Hepatocyte (in vitro differentiated cells): ENCODE measurements around the gene ATXN7L1. TPM values are rescaled to one million over a fixed set of nuclear protein-coding genes. Genes with fewer than 3 reads are reported as not detected.

Experiments used
- DNase-seq: peaks from one replicate; pipeline ENCODE4 v3.0.0-alpha.2; 2016; ENCODE audit warnings: low spot score
- H2AFZ ChIP-seq: fragments of 200-600 bp; sonication (generic); 2 replicates; pipeline ENCODE4 v1.6.0; 2016; ENCODE audit warnings: antibody characterized with exemption, mild to moderate bottlenecking
- H3K27ac ChIP-seq: fragments of 200-600 bp; sonication (generic); 2 replicates; pipeline ENCODE4 v1.5.1; 2016; ENCODE audit warnings: mild to moderate bottlenecking
- H3K27me3 ChIP-seq: fragments of 200-600 bp; sonication (generic); 2 replicates; pipeline ENCODE4 v1.6.1; 2016
- H3K36me3 ChIP-seq: fragments of 200-600 bp; sonication (generic); replicated peaks from 2 replicates; pipeline ENCODE4 v1.5.1; 2016; ENCODE audit warnings: low read depth; ENCODE audit not compliant: insufficient read depth
- H3K4me1 ChIP-seq: fragments of 200-600 bp; sonication (generic); 2 replicates; pipeline ENCODE4 v1.5.1; 2016; ENCODE audit warnings: mild to moderate bottlenecking, moderate library complexity; ENCODE audit not compliant: insufficient read depth
- H3K4me2 ChIP-seq: fragments of 200-600 bp; sonication (generic); 2 replicates; pipeline ENCODE4 v1.6.0; 2016
- H3K4me3 ChIP-seq: fragments of 200-600 bp; sonication (generic); 2 replicates; pipeline ENCODE4 v1.5.1; 2016; ENCODE audit warnings: mild to moderate bottlenecking
- H3K79me2 ChIP-seq: fragments of 200-600 bp; sonication (generic); 2 replicates; pipeline ENCODE4 v1.6.0; 2017; ENCODE audit warnings: mild to moderate bottlenecking
- H3K9me2 ChIP-seq: fragments of 200-600 bp; sonication (generic); replicated peaks from 2 replicates; pipeline ENCODE4 v1.6.0; 2017; ENCODE audit warnings: mild to moderate bottlenecking; ENCODE audit not compliant: insufficient read depth
- H3K9me3 ChIP-seq: fragments of 200-600 bp; sonication (generic); 2 replicates; pipeline ENCODE4 v1.5.1; 2016; ENCODE audit warnings: low read depth, mild to moderate bottlenecking
- H4K20me1 ChIP-seq: fragments of 200-600 bp; sonication (generic); 2 replicates; pipeline ENCODE4 v1.6.0; 2016; ENCODE audit warnings: mild to moderate bottlenecking; ENCODE audit not compliant: insufficient read depth, poor library complexity, severe bottlenecking
- EZH2 ChIP-seq: fragments of 200-600 bp; sonication (generic); IDR thresholded peaks from 2 replicates; pipeline ENCODE4 v1.6.1; 2016; ENCODE audit warnings: antibody characterized with exemption, mild to moderate bottlenecking, borderline replicate concordance
- EZH2phosphoT487 ChIP-seq: fragments of 200-600 bp; sonication (generic); IDR thresholded peaks from one replicate; pipeline ENCODE4 v1.6.1; 2018; ENCODE audit warnings: antibody characterized with exemption, mild to moderate bottlenecking, low read depth, moderate library complexity; ENCODE audit not compliant: unreplicated experiment, severe bottlenecking
- whole genome bisulfite sequencing: methylation state at CpG from one replicate; pipeline ENCODE4 v1.1.6; 2016; ENCODE audit warnings: low lambda C conversion rate; ENCODE audit errors: missing lambda C conversion rate; 5-methylcytosine and 5-hydroxymethylcytosine counted together
- polyA plus RNA-seq: library from polyadenylated mRNA; unstranded; fragments of >200 nt; fragmentation: Nextera tagmentation; extraction: Ambion mirVana; gene quantifications from 2 replicates; pipeline ENCODE4 v1.2.1, GENCODE V29; 2016
- total RNA-seq: library from RNA; depleted of rRNA; stranded (reverse); fragments of >200 nt; gene quantifications from 2 replicates; pipeline ENCODE4 v1.2.3, GENCODE V29; 2014
- TF ChIP-seq, protein P1 (sequence below): fragments of 200-600 bp; sonication (generic); IDR thresholded peaks from 2 replicates; pipeline ENCODE4 v1.5.1; 2016; ENCODE audit warnings: antibody characterized with exemption, mild to moderate bottlenecking; ENCODE audit not compliant: poor library complexity

ATXN7L1 gene
- total and polyA plus RNA-seq, 2 experiments from 2014 or later: 8.9 to 9.3 TPM

- 97% methylated on average over 2 of the region's 2 CpGs for WGBS
- DNase-seq: no peak
Measured at GRCh38 chr7:105917659-105918058, 41.3 kb upstream of the ATXN7L1 start.

GRCh38 chr7:105916603-105917002 lies 40.2 kb upstream of the ATXN7L1 start:
- H3K36me3 ChIP-seq: no peaks in the 10 kb centered on the region
- H3K27ac ChIP-seq: no peak overlapping the region
- DNase-seq: no peak
- no peaks in the 10 kb centered on the region for H3K9me3 ChIP-seq
- WGBS: 94% methylated on average over 1 of the region's 1 CpG
- H3K79me2 ChIP-seq: no peaks in the 10 kb centered on the region
- H3K9me2 ChIP-seq: no peaks in the 10 kb centered on the region
- no peaks in the 10 kb centered on the region for H3K4me1 ChIP-seq
- H4K20me1 ChIP-seq: no peaks in the 10 kb centered on the region
- H3K4me2 ChIP-seq: no peak overlapping the region
- no peaks in the 10 kb centered on the region for H3K27me3 ChIP-seq
- H3K4me3 ChIP-seq: no peak overlapping the region
- TF ChIP-seq EZH2phosphoT487 (no peak), EZH2 (no peak)
- TF ChIP-seq, protein P1, sequence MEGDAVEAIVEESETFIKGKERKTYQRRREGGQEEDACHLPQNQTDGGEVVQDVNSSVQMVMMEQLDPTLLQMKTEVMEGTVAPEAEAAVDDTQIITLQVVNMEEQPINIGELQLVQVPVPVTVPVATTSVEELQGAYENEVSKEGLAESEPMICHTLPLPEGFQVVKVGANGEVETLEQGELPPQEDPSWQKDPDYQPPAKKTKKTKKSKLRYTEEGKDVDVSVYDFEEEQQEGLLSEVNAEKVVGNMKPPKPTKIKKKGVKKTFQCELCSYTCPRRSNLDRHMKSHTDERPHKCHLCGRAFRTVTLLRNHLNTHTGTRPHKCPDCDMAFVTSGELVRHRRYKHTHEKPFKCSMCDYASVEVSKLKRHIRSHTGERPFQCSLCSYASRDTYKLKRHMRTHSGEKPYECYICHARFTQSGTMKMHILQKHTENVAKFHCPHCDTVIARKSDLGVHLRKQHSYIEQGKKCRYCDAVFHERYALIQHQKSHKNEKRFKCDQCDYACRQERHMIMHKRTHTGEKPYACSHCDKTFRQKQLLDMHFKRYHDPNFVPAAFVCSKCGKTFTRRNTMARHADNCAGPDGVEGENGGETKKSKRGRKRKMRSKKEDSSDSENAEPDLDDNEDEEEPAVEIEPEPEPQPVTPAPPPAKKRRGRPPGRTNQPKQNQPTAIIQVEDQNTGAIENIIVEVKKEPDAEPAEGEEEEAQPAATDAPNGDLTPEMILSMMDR: no peak
- H2AFZ ChIP-seq: no peak overlapping the region

More at GRCh38 chr7:105917659-105918058, 41.3 kb upstream of the ATXN7L1 start:
- Histone ChIP-seq H3K9me2 (no peaks in the 10 kb centered on the region), H3K4me1 (no peaks in the 10 kb centered on the region), H3K27ac (no peak overlapping the region), H3K36me3 (no peaks in the 10 kb centered on the region), H4K20me1 (no peaks in the 10 kb centered on the region), H2AFZ (no peak overlapping the region), H3K4me3 (no peak overlapping the region), H3K4me2 (no peak overlapping the region), H3K27me3 (no peaks in the 10 kb centered on the region), H3K79me2 (no peaks in the 10 kb centered on the region), H3K9me3 (no peaks in the 10 kb centered on the region)
- no peak for TF ChIP-seq EZH2phosphoT487

DNA sequence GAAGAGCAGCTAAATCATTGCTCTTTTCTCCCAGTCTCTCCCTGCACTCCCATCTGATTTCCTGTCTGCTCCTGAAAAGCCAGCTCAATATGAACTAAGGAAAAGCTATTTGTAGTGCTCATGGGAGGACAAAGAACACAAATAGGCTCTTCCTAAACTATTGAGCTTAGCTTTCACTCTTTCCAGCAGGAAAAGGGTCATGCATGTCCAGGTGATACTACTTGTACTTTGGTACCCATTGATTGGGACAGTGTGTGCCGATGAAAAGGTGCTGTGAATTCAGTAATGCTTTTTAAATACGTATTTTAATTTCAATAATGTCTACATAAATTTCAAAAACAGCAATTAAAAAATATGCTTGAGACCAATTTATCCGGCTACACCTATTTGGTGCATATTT lies 37.5 kb upstream of the ATXN7L1 start:
- no peaks in the 10 kb centered on the region for H3K27me3 ChIP-seq
- 76% methylated on average over 3 of the region's 3 CpGs for WGBS
- H3K4me3 ChIP-seq: no peak overlapping the region

DNA sequence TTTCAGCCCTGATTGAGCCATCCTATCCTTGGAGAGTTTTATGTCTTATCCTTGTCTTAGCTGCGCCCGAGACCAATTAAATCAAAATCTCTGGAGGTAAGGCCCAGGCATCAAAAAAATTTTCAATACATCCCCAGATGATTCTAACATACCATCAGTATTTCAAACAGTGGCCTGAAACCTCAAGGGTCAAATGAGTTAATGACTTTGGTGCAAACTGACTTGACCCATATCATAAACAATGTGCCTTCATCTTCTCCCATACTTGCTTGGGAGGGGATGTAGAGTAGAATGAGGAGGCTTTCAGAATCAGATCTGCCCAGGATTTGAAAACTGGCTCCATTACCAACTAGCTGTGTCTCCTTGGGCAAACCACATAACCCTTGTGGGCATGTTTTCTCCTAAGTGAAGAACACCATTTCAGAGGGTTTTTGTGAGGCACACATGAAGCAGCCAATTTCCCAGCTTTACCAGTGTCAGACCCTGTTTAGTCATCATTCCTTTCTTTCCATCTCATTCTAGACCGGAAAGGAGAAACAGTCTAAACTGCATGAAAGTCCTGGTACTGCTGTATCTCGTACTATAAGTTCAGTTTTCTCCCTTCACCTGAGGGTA lies 35.7 kb upstream of the ATXN7L1 start:
- Histone ChIP-seq H2AFZ (no peak overlapping the region), H3K27me3 (no peaks in the 10 kb centered on the region), H3K9me3 (no peaks in the 10 kb centered on the region), H3K4me2 (no peak overlapping the region), H3K79me2 (no peaks in the 10 kb centered on the region), H3K27ac (no peak overlapping the region), H4K20me1 (no peaks in the 10 kb centered on the region), H3K9me2 (no peaks in the 10 kb centered on the region), H3K4me1 (no peaks in the 10 kb centered on the region), H3K4me3 (no peak overlapping the region), H3K36me3 (no peaks in the 10 kb centered on the region)
- TF ChIP-seq EZH2 (no peak), EZH2phosphoT487 (no peak)
- TF ChIP-seq, protein P1: no peak
- 93% methylated on average over 4 of the region's 4 CpGs for WGBS
- no peak for DNase-seq

More for the DNA sequence above, 37.5 kb upstream of the ATXN7L1 start:
- no peak overlapping the region for H3K27ac ChIP-seq
- no peaks in the 10 kb centered on the region for H3K36me3 ChIP-seq
- no peak overlapping the region for H3K4me2 ChIP-seq
- TF ChIP-seq, protein P1: no peak
- H3K9me2 ChIP-seq: no peaks in the 10 kb centered on the region
- H4K20me1 ChIP-seq: no peaks in the 10 kb centered on the region
- H3K9me3 ChIP-seq: no peaks in the 10 kb centered on the region
- no peaks in the 10 kb centered on the region for H3K79me2 ChIP-seq
- no peak for DNase-seq
- H2AFZ ChIP-seq: no peak overlapping the region
- no peaks in the 10 kb centered on the region for H3K4me1 ChIP-seq
